HG03280 (cell line): ENCODE results near the gene TRIM13.
A peak's percentile ranks its signal among the peaks of the same experiment; 100 is the strongest.

Experiments
- ATAC-seq: cut with Tn5 transposase; IDR thresholded peaks from one replicate; pipeline ENCODE4 v1.9.1; 2021; ENCODE audit warnings: mild to moderate bottlenecking, moderate library complexity; ENCODE audit not compliant: unreplicated experiment

TRIM13 gene

DNA sequence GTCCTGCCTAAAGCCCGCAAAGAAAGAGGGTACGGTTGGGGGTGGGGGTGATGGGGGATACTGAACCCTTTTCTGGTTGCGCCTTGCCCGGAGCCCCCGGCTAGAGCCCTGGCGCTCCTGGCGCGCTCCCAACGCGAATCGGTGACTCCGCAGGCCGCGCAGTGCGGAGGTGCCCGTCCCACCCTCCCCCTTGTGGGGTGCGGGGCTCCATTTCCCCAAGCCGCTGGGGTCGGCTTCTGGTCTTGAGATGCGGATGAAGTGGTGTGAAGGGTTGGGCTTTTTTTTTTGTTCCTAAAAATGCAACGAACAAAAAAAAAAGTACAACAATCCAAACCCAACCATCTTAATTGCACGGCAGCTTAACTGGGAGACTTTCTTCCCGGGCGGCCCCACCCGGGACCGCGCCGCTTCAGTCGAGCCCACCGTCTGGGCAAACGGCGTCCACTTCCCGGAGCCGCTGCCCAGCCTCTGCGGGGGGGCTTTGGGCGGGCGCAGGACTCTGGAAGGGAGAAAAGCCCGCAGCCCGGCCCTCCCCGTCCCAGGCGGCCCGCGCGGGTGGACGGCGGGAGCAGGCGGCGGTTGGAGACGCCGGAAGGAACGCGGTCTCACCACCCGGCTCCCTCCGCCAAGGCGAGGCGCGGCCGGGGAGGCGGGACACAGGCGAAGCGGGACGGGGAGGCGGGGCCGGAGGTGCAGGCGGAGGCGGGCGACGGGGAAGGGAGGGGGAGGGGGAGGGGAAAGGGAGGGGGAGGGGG, 504 bp upstream of the TRIM13 start:
- peak; percentile 62 for ATAC-seq

DNA sequence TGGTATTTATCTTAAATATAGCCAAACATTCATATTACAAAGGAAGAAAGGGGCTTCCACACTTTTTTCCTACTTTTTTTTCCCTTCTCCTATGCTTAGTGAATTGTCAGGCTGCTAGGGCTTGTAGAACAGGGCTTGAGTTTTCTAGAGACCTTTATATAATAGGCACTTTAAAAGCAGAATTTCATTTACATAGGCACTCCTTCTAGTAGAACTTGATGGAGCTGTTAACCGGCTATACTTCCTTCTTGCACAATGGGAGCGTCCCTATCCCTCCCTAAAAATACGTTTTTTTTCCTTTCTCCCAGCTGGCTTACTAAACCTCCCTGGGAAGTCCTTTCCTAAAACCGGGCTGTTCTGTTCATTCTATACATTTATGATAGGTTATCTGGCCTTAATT, 1.1 kb downstream of the TRIM13 start:
- no peak for ATAC-seq

DNA sequence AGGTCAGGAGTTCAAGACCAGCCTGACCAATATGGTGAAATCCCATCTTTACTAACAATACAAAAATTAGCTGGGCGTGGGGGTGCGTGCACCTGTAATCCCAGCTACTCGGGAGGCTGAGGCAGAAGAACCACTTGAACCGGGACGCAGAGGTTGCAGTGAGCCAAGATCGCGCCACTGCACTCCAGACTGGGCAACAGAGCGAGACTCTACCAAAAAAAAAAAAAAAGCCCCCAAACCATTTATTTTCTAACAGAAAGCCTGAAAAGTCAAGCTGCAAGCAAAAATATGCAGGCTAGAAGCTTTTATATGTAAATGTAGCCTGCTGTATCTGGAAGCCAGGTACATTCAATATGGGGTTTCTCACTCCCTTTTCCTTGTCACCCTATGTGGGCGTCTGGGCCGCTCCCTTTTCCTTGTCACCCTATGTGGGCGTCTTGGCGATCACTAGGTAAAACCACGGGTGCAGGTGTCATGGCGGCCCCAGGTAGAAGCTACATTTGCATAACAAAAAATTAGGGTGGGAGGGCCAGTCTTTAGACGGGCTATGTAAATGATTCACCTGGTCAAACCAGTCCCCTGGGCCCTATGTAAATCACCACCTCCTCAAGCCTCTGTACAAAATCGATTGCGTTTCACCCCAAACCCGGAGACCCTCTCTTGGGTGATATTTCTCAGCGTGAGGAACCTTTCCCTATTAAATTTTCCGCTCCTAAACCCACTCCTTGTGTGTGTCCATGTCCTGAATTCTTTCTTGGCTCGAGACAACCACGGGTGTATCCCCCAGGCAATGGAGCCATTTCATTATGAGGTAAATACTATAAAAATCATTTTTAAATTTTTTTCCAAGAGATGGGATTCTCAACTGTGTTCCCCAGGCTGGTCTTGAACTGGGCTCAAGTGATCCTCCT, 2.1 kb downstream of the TRIM13 start:
- no peak for ATAC-seq

DNA sequence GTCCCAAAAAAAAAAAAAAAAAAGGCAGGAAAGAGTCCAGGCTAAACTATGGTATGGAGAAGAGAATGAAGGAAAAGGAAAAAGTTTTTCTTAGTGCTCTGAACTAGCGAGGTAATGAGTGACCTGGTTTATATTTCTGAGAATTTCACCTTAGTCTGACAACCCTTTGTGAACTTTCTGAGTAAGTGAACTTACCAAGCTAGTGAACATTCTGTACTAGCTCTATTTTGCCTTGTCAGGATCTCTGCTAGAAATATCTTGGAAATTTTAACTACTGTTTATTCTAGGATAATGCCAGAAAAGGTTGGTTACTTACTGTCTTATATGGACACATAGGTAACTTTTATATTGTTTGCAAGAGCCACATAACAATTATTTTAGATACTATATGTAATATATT, 4.4 kb downstream of the TRIM13 start:
- ATAC-seq: no peak

DNA sequence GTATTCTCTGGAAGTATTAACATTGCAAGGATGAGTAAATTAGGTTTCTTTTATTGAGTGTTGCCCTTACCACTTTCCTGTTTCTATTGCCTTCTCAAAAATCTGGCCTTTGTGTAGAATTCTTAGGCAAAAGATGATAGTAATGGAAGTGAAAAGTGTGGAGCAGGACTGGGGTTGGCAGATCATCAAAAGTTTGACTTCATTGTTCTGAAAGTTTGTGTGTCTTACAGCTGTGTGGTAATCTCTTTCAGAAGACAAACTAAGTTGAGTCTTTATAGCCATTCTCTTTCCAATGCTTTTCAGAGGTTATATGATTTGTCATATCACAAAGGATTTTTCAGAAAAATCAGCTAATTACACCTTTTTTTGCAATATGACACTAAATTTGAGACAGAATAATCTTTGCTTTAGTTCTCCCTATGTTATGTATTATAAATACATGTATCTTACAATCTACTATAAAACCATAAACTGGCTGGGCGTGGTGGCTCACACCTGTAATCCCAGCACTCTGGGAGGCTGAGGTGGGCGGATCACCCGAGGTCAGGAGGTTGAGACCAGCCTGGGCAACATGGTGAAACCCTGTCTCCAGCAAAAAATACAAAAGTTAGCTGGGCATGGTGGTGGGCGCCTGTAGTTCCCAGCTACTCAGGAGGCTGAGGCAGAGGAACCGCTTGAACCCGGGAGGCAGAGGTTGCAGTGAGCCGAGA, 9.7 kb downstream of the TRIM13 start:
- ATAC-seq: no peak

DNA sequence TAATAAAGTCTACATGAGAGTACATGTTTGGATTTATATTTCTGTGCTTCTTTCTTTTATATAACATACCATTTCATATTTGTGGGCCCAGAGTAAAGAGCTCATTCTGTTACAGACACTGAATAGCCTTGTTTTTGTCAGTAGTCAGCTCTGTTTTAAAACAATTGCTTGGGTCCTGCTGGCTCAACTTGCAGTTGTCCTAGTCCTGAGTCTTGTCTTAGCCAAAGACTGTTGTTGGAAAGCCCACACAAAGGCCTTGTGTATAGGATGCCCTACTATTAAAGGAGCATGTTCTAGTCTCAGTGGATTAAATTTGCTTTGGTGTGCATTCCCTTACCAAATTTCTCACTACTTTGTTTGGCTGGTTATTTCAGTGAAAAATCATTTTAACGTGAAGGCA, 14.6 kb downstream of the TRIM13 start:
- ATAC-seq: no peak

DNA sequence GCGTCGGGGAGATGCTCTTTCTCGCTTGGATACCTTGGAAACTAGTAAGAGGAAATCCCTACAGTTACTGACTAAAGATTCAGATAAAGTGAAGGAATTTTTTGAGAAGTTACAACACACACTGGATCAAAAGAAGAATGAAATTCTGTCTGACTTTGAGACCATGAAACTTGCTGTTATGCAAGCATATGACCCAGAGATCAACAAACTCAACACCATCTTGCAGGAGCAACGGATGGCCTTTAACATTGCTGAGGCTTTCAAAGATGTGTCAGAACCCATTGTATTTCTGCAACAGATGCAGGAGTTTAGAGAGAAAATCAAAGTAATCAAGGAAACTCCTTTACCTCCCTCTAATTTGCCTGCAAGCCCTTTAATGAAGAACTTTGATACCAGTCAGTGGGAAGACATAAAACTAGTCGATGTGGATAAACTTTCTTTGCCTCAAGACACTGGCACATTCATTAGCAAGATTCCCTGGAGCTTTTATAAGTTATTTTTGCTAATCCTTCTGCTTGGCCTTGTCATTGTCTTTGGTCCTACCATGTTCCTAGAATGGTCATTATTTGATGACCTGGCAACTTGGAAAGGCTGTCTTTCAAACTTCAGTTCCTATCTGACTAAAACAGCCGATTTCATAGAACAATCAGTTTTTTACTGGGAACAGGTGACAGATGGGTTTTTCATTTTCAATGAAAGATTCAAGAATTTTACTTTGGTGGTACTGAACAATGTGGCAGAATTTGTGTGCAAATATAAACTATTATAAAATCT, 15.7 kb downstream of the TRIM13 start:
- ATAC-seq: no peak

DNA sequence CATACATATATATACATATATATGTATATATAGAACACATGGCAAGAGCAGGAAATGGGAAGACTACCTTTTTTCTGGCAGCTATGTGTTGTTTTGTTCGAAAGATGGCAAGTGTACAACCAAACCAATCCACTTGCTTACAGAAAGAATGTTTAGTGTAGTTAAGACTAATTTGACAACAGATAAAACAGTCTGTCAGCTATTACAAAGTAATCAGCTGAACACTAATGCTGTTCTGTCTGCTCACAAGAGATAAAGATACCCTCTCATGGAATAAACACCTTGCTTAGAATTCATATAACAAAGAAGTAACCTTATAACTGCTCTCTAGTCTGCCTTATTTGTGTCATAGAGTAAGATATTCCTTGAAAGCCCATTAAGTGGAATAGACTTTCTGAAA, 17.5 kb downstream of the TRIM13 start:
- no peak for ATAC-seq

DNA sequence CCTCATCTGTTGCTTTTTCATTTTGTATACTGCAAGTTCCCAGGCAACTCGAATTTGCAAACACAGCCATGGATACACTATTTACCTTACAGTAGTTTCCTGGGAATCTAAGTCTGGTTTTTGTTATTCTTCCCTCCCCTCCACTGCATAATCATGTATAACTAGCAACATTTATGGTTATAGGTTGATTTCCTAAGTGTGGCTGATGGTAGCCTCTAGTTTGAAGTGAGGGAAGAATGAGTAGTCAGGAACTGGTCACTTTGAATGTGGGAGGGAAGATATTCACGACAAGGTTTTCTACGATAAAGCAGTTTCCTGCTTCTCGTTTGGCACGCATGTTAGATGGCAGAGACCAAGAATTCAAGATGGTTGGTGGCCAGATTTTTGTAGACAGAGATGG, 18.4 kb downstream of the TRIM13 start, which contains the start of gene KCNRG:
TSS of gene KCNRG (plus strand) at position 187 of the 400 bp plus-strand sequence. CDS start at position 237, 50 bp downstream.
- no peak for ATAC-seq

DNA sequence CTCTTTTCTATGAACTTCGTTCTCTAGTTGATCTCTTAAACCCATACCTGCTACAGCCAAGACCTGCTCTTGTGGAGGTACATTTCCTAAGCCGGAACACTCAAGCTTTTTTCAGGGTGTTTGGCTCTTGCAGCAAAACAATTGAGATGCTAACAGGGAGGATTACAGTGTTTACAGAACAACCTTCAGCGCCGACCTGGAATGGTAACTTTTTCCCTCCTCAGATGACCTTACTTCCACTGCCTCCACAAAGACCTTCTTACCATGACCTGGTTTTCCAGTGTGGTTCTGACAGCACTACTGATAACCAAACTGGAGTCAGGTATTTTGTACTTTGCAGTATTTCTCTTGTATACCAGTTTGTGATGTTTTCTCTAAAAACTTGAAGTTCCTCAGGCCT, 18.9 kb downstream of the TRIM13 start:
- no peak for ATAC-seq

DNA sequence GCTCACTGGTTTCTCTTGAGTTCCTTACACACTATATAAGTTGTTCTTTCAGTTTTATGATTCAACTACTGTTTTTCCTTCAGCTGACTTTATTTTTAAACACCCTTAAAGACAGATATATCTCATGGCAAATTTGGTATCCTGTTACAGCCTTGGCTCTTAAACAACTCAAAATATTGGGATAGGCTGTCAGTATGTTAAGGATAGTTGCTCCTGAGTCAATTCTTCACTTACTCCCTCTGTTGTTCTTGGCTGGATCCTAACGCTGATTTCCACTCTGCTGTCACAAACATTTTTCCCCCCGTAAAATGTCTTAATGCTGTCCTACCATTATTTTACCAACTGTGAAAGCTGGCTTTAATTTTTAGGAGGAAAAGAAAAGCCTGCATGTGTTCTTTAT, 19.6 kb downstream of the TRIM13 start:
- no peak for ATAC-seq

DNA sequence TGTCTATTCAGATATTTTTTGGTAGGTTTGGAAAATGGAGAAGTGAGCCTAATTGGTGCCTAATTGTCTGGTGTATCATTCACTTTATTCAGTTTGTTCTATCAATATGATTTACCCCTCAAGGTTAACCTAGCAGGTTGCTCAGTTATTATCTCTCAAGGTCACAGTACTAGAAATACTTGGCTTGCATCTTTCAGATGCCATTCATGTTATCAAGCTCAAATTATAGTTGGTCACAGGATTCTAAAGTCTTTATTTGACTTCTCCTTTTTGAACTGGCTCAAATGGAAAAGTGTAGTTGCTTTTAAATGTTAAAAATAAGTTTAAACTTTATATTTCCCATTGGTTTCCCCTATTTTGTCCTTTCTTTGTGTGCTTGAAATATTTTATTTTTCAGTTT, 21.0 kb downstream of the TRIM13 start:
- ATAC-seq: no peak

DNA sequence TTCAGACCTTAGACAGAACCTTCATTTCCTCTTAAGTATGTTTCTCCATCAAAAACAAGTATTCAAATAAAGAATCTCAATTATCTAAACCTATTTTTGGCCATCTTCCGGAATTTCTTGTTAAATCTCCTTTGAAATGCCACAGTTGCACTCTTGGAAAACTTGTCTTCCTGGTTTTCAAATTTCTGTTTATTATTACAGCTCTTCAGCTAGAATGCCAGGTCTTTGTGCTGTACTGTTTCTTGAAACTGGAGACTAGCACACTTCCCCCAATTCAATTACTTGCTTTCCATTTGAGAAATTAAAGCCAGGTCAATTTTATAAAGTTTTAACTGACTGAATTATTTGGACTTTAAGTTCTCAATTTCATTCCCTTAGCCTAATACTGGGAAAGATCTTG, 28.6 kb downstream of the TRIM13 start:
- ATAC-seq: no peak

DNA sequence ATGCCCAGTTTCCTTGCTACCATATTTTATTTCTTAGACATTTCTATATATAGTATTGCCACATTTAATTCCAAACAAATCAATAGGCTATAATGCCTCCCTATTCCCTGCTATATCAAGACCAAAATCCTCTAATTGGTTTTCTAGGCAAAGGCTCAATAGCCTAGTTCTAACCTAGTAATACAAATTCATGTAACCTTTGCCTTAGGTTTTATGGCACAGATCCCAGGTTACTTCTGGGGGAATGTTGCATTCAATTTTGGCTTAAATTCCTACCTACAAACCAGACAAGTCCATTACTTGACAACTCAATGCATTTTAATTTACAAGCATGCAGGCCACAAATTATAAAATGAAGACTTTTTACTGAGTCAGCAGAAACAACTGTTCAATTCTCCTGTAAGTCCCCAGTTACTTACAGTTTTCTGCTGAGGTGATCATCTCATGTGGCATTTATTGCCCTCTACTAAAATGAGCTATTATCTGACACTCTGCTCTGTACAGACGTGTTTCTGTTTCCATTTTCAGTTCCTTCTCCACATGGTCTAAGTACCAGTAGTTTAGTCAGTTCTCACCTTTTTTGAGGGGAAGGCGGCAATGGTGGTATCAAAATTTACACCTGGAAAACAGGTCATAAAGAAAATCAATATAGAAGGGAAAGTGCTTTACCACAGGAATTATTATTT, 30.1 kb downstream of the TRIM13 start:
- ATAC-seq: peak; percentile 99

DNA sequence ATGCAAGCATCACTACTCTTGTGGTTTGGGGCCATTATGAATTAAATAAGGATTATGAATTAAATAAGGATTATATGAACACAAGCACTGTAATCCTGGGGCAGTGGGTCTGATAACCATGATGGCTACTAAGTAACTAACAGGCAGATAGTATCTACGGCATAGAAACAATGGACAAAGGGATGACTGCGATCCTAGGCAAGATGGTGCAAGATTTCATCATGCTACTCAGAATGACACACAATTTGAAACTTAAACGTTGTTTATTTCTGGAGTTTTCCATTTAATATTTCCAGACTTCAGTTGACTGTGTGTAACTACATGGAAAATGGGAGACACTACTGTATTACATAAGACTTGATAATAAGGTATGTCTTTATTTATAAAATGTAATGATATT, 33.5 kb downstream of the TRIM13 start:
- no peak for ATAC-seq

DNA sequence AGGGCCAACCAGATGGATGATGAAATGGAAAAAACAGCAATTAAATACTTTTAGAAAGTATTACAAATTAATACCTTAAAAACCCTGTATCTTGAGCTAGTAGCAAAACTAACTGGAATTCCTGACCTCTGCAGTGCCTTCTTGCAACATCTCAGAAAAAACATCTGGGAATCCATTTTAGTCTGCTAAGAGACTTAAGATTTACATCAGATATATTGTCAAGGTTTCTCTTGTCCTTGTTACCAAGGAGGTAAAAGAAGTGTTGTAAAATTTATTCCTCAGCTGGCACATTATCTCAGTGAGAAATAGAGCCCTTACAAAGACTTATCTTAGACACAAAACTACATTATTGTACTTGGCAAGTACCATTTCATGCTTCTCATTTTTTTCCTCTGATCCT, 36.9 kb downstream of the TRIM13 start:
- ATAC-seq: no peak

DNA sequence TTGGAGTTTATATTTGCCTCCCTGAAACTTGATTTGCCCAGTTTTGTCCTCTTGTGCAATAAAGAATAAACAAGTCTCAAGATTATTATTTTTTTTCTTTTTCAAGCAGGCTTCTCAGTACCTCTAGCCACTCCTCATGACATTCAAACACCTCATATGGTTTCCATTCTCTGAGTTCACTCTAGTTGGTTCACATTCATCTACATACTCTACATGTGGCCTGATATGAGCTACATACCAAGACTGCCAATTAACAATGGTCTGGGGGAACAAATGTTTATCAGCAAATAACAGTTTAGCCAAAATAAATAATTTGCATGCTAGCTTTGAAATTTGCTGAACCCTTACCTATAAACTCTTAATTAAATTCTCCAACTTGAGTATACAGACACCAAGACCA, 40.9 kb downstream of the TRIM13 start:
- ATAC-seq: no peak

DNA sequence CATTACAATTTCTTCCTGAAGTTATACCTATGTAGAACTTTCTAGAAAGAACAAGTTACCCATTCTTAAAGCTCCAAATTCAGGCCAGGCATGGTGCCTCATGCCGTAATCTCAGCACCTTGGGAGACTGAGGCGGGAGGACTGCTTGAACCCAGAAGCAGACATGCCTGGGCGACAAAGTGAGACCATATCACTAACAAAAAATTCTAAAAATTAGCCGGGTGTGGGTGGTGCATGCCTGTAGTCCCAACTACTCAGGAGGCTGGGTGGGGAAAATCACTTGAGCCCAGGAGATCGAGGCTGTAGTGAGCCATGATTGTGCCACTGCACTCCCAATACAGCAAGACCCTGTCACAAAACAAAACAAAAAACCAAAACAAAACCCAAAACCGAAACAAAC, 41.4 kb downstream of the TRIM13 start:
- ATAC-seq: no peak

DNA sequence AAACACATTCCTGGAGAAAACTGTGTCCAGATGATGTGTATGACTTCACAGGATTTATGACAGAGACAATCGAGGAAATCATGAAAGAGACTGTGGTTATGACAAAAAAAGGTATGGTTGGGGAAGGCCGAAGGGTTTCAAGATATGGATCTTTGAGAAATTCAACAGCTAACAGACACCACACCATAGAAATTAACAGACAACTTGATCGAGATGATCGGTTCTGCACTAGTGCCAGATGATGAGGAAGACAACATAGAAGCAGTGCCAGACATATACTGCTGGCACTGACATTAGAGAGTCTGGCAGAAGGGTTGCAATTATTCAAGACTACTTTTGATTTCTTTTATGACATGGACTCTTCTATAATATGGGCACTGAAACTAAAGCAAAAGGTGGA, 55.6 kb downstream of the TRIM13 start:
- ATAC-seq: no peak

DNA sequence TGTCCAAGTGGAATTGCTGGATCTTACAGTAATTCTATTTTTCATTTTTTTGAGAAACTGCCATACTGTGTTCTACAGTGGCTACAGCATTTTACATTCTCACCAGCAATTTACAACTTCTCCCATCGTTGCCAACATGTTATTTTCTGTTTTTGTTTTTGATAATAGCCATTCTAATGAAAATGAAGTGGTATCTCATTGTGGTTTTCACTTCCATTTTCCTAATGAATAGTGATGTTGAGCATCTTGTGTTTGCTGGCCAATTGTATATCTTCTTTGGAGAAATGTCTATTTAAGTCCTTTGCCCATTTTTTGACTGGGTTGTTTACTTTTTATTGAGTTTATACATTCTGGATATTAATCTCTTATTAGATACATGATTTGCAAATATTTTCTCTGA, 57.0 kb downstream of the TRIM13 start:
- no peak for ATAC-seq
